Body of pancreas (tissue), 4 donors: Measurements from ENCODE around the gene MRM3. TPM values are rescaled to one million over a fixed set of nuclear protein-coding genes. Genes with fewer than 3 reads are reported as not detected.
"Not testable (repeated sequence)": the region's sequence is repeated elsewhere in the genome, so short reads cannot be mapped to it uniquely, and the experiment has no call there.

ENCODE experiments used
- ATAC-seq: fragments of 150-250 bp; one replicate; pipeline ENCODE4 v1.9.1; 2016
- DNase-seq, 4 donors: peaks; one replicate each; pipeline ENCODE4 v3.0.0-alpha.2; 2019
- H3K27ac ChIP-seq, 4 donors: fragments of 200-600 bp; sonication (generic); 1 replicate in 3 of 4; 2 replicates in 1 of 4; pipeline versions ENCODE4 v1.5.1 to v1.6.1; 2016 to 2019; ENCODE audit warnings: mild to moderate bottlenecking in 1 of 4, mixed read lengths in 1 of 4, moderate library complexity in 1 of 4
- H3K27me3 ChIP-seq, 2 donors: fragments of 200-600 bp; sonication (generic); one replicate each; pipeline ENCODE4 v1.6.0; 2016; ENCODE audit warnings: mild to moderate bottlenecking in 1 of 2
- H3K36me3 ChIP-seq, 2 donors: fragments of 200-600 bp; sonication (generic); replicated peaks in 1 of 2; 2 replicates each; pipeline ENCODE4 v1.5.1; 2016; ENCODE audit warnings: low read depth in 2 of 2; ENCODE audit not compliant: insufficient read depth in 1 of 2
- H3K4me1 ChIP-seq: fragments of 200-600 bp; sonication (generic); one replicate; pipeline ENCODE4 v1.6.0; 2016
- H3K4me3 ChIP-seq, 2 donors: fragments of 200-600 bp; sonication (generic); 1 replicate in 1 of 2; 2 replicates in 1 of 2; pipeline ENCODE4 v1.5.1; 2016 to 2019
- H3K9me3 ChIP-seq, 3 donors: fragments of 200-600 bp; sonication (generic); 1 replicate in 2 of 3; 2 replicates in 1 of 3; pipeline ENCODE4 v1.5.1; 2016
- CTCF ChIP-seq, 7 experiments: fragments of 450-650 bp in 4 of 7; fragments of 200-600 bp in 3 of 7; sonication (generic) in 3 of 7; IDR thresholded peaks; one replicate each; pipeline ENCODE4 v1.5.1; 2016 to 2019; ENCODE audit warnings: antibody characterized with exemption in 7 of 7
- POLR2A ChIP-seq, 3 donors: fragments of 450-650 bp; IDR thresholded peaks; one replicate each; pipeline ENCODE4 v1.6.1; 2016; ENCODE audit warnings: antibody characterized with exemption in 3 of 3, mild to moderate bottlenecking in 2 of 3
- WGBS, 2 donors: methylation state at CpG; one replicate each; pipeline ENCODE4 v1.1.5; 2017; 5-methylcytosine and 5-hydroxymethylcytosine counted together
- intact Hi-C: fragments of 100-400 bp; cut with DNase I; formaldehyde crosslinking; loops from one replicate; pipeline ENCODE4 v1.15.1; 2023
- total RNA-seq, 2 donors: library from RNA; depleted of rRNA; stranded (reverse); fragments of >200 nt; gene quantifications; one replicate each; pipeline ENCODE4 v1.1.0, GENCODE V29; 2016

MRM3 gene
- total RNA-seq, 2 donors from 2014 or later: 15.6 to 40.2 TPM

- no peaks in the 10 kb centered on the region for H3K27me3 ChIP-seq
- DNase-seq (no peak), ATAC-seq (no peak)
- H3K36me3 ChIP-seq: peaks cover 12 to 33% of the 10 kb centered on the region in 2 donors
- no peak overlapping the region for H3K4me3 ChIP-seq
- H3K27ac ChIP-seq: no peak overlapping the region
- 85 to 91% methylated on average over 5 of the region's 5 CpGs for WGBS, 2 donors
- no peaks in the 10 kb centered on the region for H3K9me3 ChIP-seq
- intact Hi-C loops: no loop called here
- H3K4me1 ChIP-seq: no peaks in the 10 kb centered on the region
- TF ChIP-seq POLR2A (IDR thresholded peaks at IDR 0.05): no peak
- TF ChIP-seq CTCF (IDR thresholded peaks at IDR 0.05): no peak
Observed at GRCh38 chr17:773016-773415, 9.1 kb upstream of the MRM3 start.

GRCh38 chr17:773467-774312 lies 8.5 kb upstream of the MRM3 start:
- no peak for ATAC-seq

GRCh38 chr17:774313-774584 lies 7.9 kb upstream of the MRM3 start:
- ATAC-seq: no peak
- WGBS, 2 donors: 65 to 89% methylated on average over 5 of the region's 5 CpGs

More at GRCh38 chr17:773467-774312, 8.5 kb upstream of the MRM3 start:
- TF ChIP-seq POLR2A (IDR thresholded peaks at IDR 0.05) (no peak), CTCF (IDR thresholded peaks at IDR 0.05) (no peak)
- Histone ChIP-seq H3K27me3 (no peaks in the 10 kb centered on the region), H3K36me3 (peaks cover 12 to 35% of the 10 kb centered on the region in 2 donors), H3K9me3 (no peaks in the 10 kb centered on the region), H3K27ac (no peak overlapping the region), H3K4me3 (no peak overlapping the region), H3K4me1 (no peaks in the 10 kb centered on the region)
- WGBS, 2 donors: 84 to 85% methylated on average over 14 of the region's 14 CpGs
- intact Hi-C loops: no loop called here
- DNase-seq: no peak

GRCh38 chr17:778096-778495 lies 4.1 kb upstream of the MRM3 start:
- peaks cover 4 to 16% of the 10 kb centered on the region in 2 donors for H3K36me3 ChIP-seq
- no peaks in the 10 kb centered on the region for H3K27me3 ChIP-seq
- WGBS, 2 donors: 85 to 94% methylated on average over 11 of the region's 11 CpGs
- no peak for DNase-seq
- H3K4me1 ChIP-seq: peaks cover 12% of the 10 kb centered on the region
- intact Hi-C loops: no loop called here
- ATAC-seq: no peak
- no peak overlapping the region for H3K27ac ChIP-seq
- TF ChIP-seq CTCF (IDR thresholded peaks at IDR 0.05): no peak
- no peak for TF ChIP-seq POLR2A (IDR thresholded peaks at IDR 0.05)
- no peak overlapping the region for H3K4me3 ChIP-seq
- H3K9me3 ChIP-seq: no peaks in the 10 kb centered on the region

More at GRCh38 chr17:774313-774584, 7.9 kb upstream of the MRM3 start:
- H3K27me3 ChIP-seq: no peaks in the 10 kb centered on the region
- intact Hi-C loops: no loop called here
- H3K4me3 ChIP-seq: no peak overlapping the region
- H3K4me1 ChIP-seq: no peaks in the 10 kb centered on the region
- H3K27ac ChIP-seq: no peak overlapping the region
- no peak for DNase-seq
- peaks cover 12 to 33% of the 10 kb centered on the region in 2 donors for H3K36me3 ChIP-seq
- TF ChIP-seq CTCF (IDR thresholded peaks at IDR 0.05) (no peak), POLR2A (IDR thresholded peaks at IDR 0.05) (no peak)
- H3K9me3 ChIP-seq: no peaks in the 10 kb centered on the region

- H3K27ac ChIP-seq: peak overlapping the region in 3 of 4 donors; percentile 92 to 93 (median 93)
- no peaks in the 10 kb centered on the region for H3K9me3 ChIP-seq
- H3K4me1 ChIP-seq: peaks cover 60% of the 10 kb centered on the region
- H3K36me3 ChIP-seq: peaks cover 0 to 1% of the 10 kb centered on the region in 2 donors
- H3K4me3 ChIP-seq: no peak overlapping the region
- no peak for TF ChIP-seq POLR2A (IDR thresholded peaks at IDR 0.05)
- TF ChIP-seq CTCF (IDR thresholded peaks at IDR 0.05): no peak
- H3K27me3 ChIP-seq: no peaks in the 10 kb centered on the region
- WGBS, 2 donors: 39 to 48% methylated on average over 2 to 3 of the region's 3 CpGs
- no peak for ATAC-seq
- no peak for DNase-seq
- intact Hi-C loops: no loop called here
Observed at GRCh38 chr17:784143-784542, 2.0 kb downstream of the MRM3 start.

- Histone ChIP-seq H3K4me1 (peaks cover 69% of the 10 kb centered on the region), H3K27ac (peak overlapping the region in 3 of 4 donors; percentile 92 to 93 (median 92))
- WGBS, 2 donors: 85 to 90% methylated on average over 7 of the region's 7 CpGs
- intact Hi-C loops, H3K27me3 ChIP-seq, H3K36me3 ChIP-seq, ATAC-seq, H3K4me3 ChIP-seq, DNase-seq, H3K9me3 ChIP-seq: not testable (repeated sequence)
Observed at GRCh38 chr17:785901-786300, 3.7 kb downstream of the MRM3 start.
